ENCODE results near the gene KCNE1. TPM values are rescaled to one million over a fixed set of nuclear protein-coding genes. Genes with fewer than 3 reads are reported as not detected.

KCNE1 gene
- total RNA-seq, 4 donors from 2014 or later: 0.82 to 2.3 (median 0.83) TPM; not detected in 1

DNA sequence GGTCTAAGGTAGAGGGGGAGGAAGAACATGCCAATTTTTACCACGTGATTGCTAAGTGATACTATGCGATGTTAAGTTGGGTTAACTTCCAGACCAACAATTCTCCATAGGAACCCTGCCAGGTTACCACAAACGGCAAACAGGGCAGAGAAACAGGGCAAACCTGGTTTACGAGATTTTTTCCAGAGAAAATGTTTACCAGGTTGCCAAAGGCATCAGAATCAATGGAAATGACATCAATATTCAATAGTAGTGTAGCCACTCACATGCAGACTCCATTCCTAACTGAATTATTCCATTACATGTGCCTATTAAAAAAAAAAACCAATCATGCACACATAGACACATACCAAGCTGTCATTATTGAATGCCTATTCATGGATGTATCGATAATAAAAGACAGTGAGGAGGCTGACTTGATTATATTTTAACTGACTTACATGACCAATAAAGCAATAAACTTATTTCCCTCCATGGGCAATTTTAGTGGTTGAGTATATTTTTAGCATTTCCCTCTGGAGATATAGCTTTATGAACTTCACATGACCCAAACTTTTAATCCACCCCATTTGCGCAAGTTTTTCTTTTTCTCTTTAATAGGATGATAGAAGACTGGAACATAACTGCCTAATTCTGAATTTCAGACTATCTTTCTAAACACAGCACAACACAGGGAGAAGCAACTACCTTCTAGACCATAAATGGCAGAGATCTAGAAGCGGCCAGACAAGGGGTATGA is 40.5 kb upstream of the KCNE1 start:
- H3K9me3 ChIP-seq: no peaks in the 10 kb centered on the region
- WGBS, 2 donors: 69 to 73% methylated on average over 7 of the region's 7 CpGs
- intact Hi-C loops (cut with DNase I): no loop called here
- TF ChIP-seq CTCF (IDR thresholded peaks at IDR 0.05) (no peak), POLR2A (IDR thresholded peaks at IDR 0.05) (no peak)
- DNase-seq: no peak
- H3K36me3 ChIP-seq: no peaks in the 10 kb centered on the region
- no peak overlapping the region for H3K4me3 ChIP-seq
- H3K4me1 ChIP-seq: peaks cover 0 to 21% (median 0%) of the 10 kb centered on the region in 3 donors
- H3K27ac ChIP-seq: peak overlapping the region in 3 of 4 donors; percentile 36 to 49 (median 44)
- no peaks in the 10 kb centered on the region for H3K27me3 ChIP-seq

GRCh38 chr21:34550182-34550799 is 38.3 kb upstream of the KCNE1 start:
- no peaks in the 10 kb centered on the region for H3K36me3 ChIP-seq
- intact Hi-C loops (cut with DNase I): no loop called here
- TF ChIP-seq POLR2A (IDR thresholded peaks at IDR 0.05) (no peak), CTCF (IDR thresholded peaks at IDR 0.05) (no peak)
- no peak overlapping the region for H3K27ac ChIP-seq
- H3K27me3 ChIP-seq: no peaks in the 10 kb centered on the region
- peaks cover 3 to 30% (median 5%) of the 10 kb centered on the region in 3 donors for H3K4me1 ChIP-seq
- no peaks in the 10 kb centered on the region for H3K9me3 ChIP-seq
- no peak for DNase-seq
- 71 to 85% methylated on average over 2 of the region's 2 CpGs for WGBS, 2 donors
- H3K4me3 ChIP-seq: no peak overlapping the region

GRCh38 chr21:34548781-34549376 is 36.9 kb upstream of the KCNE1 start:
- no peak overlapping the region for H3K4me3 ChIP-seq
- WGBS, 2 donors: 61 to 86% methylated on average over 10 of the region's 11 CpGs
- H3K27ac ChIP-seq: no peak overlapping the region
- no peaks in the 10 kb centered on the region for H3K27me3 ChIP-seq
- H3K4me1 ChIP-seq: peaks cover 8 to 40% (median 10%) of the 10 kb centered on the region in 3 donors
- H3K36me3 ChIP-seq: no peaks in the 10 kb centered on the region
- H3K9me3 ChIP-seq: no peaks in the 10 kb centered on the region
- intact Hi-C loops (cut with DNase I): no loop called here
- TF ChIP-seq POLR2A (IDR thresholded peaks at IDR 0.05) (no peak), CTCF (IDR thresholded peaks at IDR 0.05) (no peak)
- DNase-seq: no peak

DNA sequence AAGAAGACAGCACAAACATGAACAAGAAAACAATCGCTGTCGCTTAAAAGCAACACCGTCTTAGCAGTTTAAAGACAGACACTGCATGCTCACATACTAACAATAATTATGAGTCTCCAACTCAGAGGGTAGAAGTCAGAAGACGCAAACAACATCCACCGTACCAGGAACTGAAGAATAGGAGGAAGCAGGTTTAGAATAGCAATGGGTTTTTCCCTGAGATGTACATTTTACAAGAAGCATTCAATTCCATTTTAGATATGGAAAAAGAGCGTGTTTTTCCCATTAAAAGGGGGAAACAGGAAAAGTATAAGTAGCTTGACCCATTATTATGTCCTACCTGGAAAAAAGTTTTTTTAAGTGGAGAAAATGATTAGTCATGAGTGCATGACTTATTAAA is 34.5 kb upstream of the KCNE1 start:
- H3K27me3 ChIP-seq: no peaks in the 10 kb centered on the region
- no peak for DNase-seq
- H3K36me3 ChIP-seq: no peaks in the 10 kb centered on the region
- intact Hi-C loops (cut with DNase I): no loop called here
- no peaks in the 10 kb centered on the region for H3K9me3 ChIP-seq
- no peak overlapping the region for H3K4me3 ChIP-seq
- 66 to 80% methylated on average over 6 of the region's 6 CpGs for WGBS, 2 donors
- TF ChIP-seq CTCF (IDR thresholded peaks at IDR 0.05): no peak
- TF ChIP-seq POLR2A (IDR thresholded peaks at IDR 0.05): no peak
- H3K4me1 ChIP-seq: peaks cover 8 to 20% (median 10%) of the 10 kb centered on the region in 3 donors
- peak overlapping the region in 3 of 4 donors; percentile 45 to 70 (median 58) for H3K27ac ChIP-seq
